GM10248 (cell line): ENCODE results near the gene CCDC171.

Experiments
- CTCF ChIA-PET: fragments of 300-600 bp; sonication (Branson Sonifier 250); formaldehyde crosslinking; extraction: SDS; loops from one replicate; lab custom pipeline; 2021; ENCODE audit warnings: antibody characterized with exemption; lab: Yijun Ruan, JAX
- POLR2A ChIA-PET: fragments of 350-650 bp; sonication (Branson Sonifier 250); formaldehyde crosslinking; extraction: SDS; loops from one replicate; lab custom pipeline; 2020; ENCODE audit warnings: antibody characterized with exemption; lab: Yijun Ruan, JAX
- DNase-seq: peaks from one replicate; pipeline ENCODE4 v3.0.0; 2012; ENCODE audit errors: extremely low spot score
- CTCF ChIP-seq: IDR thresholded peaks from 2 replicates; pipeline ENCODE4 v1.5.1; 2012; ENCODE audit warnings: mild to moderate bottlenecking, low read depth; ENCODE audit errors: extremely low read depth, missing control alignments, control extremely low read depth

CCDC171 gene

GRCh38 chr9:15722888-15723287, 170.0 kb downstream of the CCDC171 start:
- TF ChIP-seq CTCF = no peak
- CTCF ChIA-PET = interaction anchor here (2.3 kb wide), 1 partner anchor 11 kb away, joined by 5 read pairs; no protein-coding TSS in a partner anchor
- POLR2A ChIA-PET = no interaction called here
- no peak for DNase-seq

- POLR2A ChIA-PET = no interaction called here
- no peak for TF ChIP-seq CTCF
- no peak for DNase-seq
- CTCF ChIA-PET = interaction anchor here (2.3 kb wide), 1 partner anchor 12 kb away, joined by 5 read pairs; no protein-coding TSS in a partner anchor
These were observed 171.2 kb downstream of the CCDC171 start for GRCh38 chr9:15724016-15724415.

GRCh38 chr9:15724612-15725011, 171.8 kb downstream of the CCDC171 start:
- no peak for TF ChIP-seq CTCF
- POLR2A ChIA-PET = no interaction called here
- no peak for DNase-seq
- CTCF ChIA-PET = interaction anchor here (2.3 kb wide), 1 partner anchor 13 kb away, joined by 5 read pairs; no protein-coding TSS in a partner anchor

GRCh38 chr9:15725953-15726352, 173.1 kb downstream of the CCDC171 start:
- no peak for DNase-seq
- TF ChIP-seq CTCF = no peak
- CTCF ChIA-PET = no interaction called here
- POLR2A ChIA-PET = no interaction called here

GRCh38 chr9:15729507-15729906, 176.7 kb downstream of the CCDC171 start:
- CTCF ChIA-PET = no interaction called here
- POLR2A ChIA-PET = no interaction called here
- no peak for DNase-seq
- no peak for TF ChIP-seq CTCF

- TF ChIP-seq CTCF = no peak
- ChIA-PET CTCF (no interaction called here), POLR2A (no interaction called here)
- DNase-seq = no peak
These were observed 182.4 kb downstream of the CCDC171 start for GRCh38 chr9:15735083-15735857.
